Liver (tissue), 9 donors: Measurements from ENCODE around the gene ANTXR2. TPM values are rescaled to one million over a fixed set of nuclear protein-coding genes. Genes with fewer than 3 reads are reported as not detected.

ENCODE experiments used
- DNase-seq: peaks from one replicate; pipeline ENCODE4 v3.0.0-alpha.2; 2017; ENCODE audit warnings: low spot score
- H3K27ac ChIP-seq, 2 donors: one replicate each; pipeline ENCODE4 v1.7.0; 2013; ENCODE audit warnings: inconsistent platforms in 2 of 2, low read length in 2 of 2, control low read depth in 1 of 2, low read depth in 1 of 2, mild to moderate bottlenecking in 1 of 2
- H3K27me3 ChIP-seq, 4 donors: one replicate each; pipeline versions ENCODE4 v1.6.1 to v1.7.0; 2013; ENCODE audit warnings: low read length in 3 of 4, inconsistent platforms in 1 of 4, mild to moderate bottlenecking in 1 of 4, moderate library complexity in 1 of 4; ENCODE audit not compliant: control insufficient read depth in 4 of 4, insufficient read depth in 4 of 4
- H3K36me3 ChIP-seq, 4 donors: one replicate each; pipeline versions ENCODE4 v1.6.1 to v1.7.0; 2013; ENCODE audit warnings: low read length in 3 of 4, mild to moderate bottlenecking in 3 of 4, low read depth in 1 of 4, moderate library complexity in 1 of 4; ENCODE audit not compliant: control insufficient read depth in 4 of 4, insufficient read depth in 3 of 4
- H3K4me1 ChIP-seq, 4 donors: one replicate each; pipeline versions ENCODE4 v1.6.1 to v1.7.0; 2013; ENCODE audit warnings: low read length in 3 of 4, mild to moderate bottlenecking in 3 of 4, moderate library complexity in 1 of 4; ENCODE audit not compliant: control insufficient read depth in 4 of 4, insufficient read depth in 4 of 4
- H3K4me3 ChIP-seq, 3 donors: one replicate each; pipeline versions ENCODE4 v1.6.1 to v1.7.0; 2013; ENCODE audit warnings: low read length in 3 of 3, control low read depth in 1 of 3, low read depth in 1 of 3, mild to moderate bottlenecking in 1 of 3
- H3K9ac ChIP-seq, 2 donors: one replicate each; pipeline ENCODE4 v1.7.0; 2013; ENCODE audit warnings: low read length in 2 of 2, mild to moderate bottlenecking in 2 of 2, moderate library complexity in 2 of 2, control low read depth in 1 of 2, low read depth in 1 of 2
- H3K9me3 ChIP-seq, 4 donors: one replicate each; pipeline versions ENCODE4 v1.6.1 to v1.7.0; 2013; ENCODE audit warnings: low read length in 3 of 4; ENCODE audit not compliant: control insufficient read depth in 4 of 4
- CTCF ChIP-seq: fragments of 150-350 bp; IDR thresholded peaks from 2 replicates; pipeline ENCODE4 v1.5.1; 2017; ENCODE audit warnings: improper control_type of control experiment, low read depth, low read length; ENCODE audit not compliant: missing input control
- EGR1 ChIP-seq, 2 donors: IDR thresholded peaks; 2 replicates each; pipeline ENCODE4 v1.6.1; 2016 to 2018; ENCODE audit warnings: antibody characterized with exemption in 2 of 2, low read depth in 2 of 2
- FOXA1 ChIP-seq: IDR thresholded peaks from 2 replicates; pipeline ENCODE4 v1.6.1; 2016; ENCODE audit warnings: antibody characterized with exemption
- FOXA2 ChIP-seq: IDR thresholded peaks from 2 replicates; pipeline ENCODE4 v1.6.1; 2016; ENCODE audit warnings: antibody characterized with exemption
- GABPA ChIP-seq, 2 donors: IDR thresholded peaks in 1 of 2; conservative IDR thresholded peaks in 1 of 2; 2 replicates each; pipeline ENCODE4 v1.6.1; 2016; ENCODE audit warnings: antibody characterized with exemption in 2 of 2, mild to moderate bottlenecking in 1 of 2, moderate library complexity in 1 of 2
- HNF4A ChIP-seq, 2 donors: conservative IDR thresholded peaks; 2 replicates each; pipeline ENCODE4 v1.6.1; 2016; ENCODE audit warnings: antibody characterized with exemption in 2 of 2, mild to moderate bottlenecking in 2 of 2
- HNF4G ChIP-seq: IDR thresholded peaks from 2 replicates; pipeline ENCODE4 v1.6.1; 2016; ENCODE audit warnings: antibody characterized with exemption
- JUND ChIP-seq, 2 donors: IDR thresholded peaks; 2 replicates each; pipeline ENCODE4 v1.6.1; 2016; ENCODE audit warnings: antibody characterized with exemption in 2 of 2
- NR2F2 ChIP-seq: IDR thresholded peaks from 2 replicates; pipeline ENCODE4 v1.6.1; 2016; ENCODE audit warnings: antibody characterized with exemption
- RAD21 ChIP-seq, 2 donors: IDR thresholded peaks; 2 replicates each; pipeline ENCODE4 v1.6.1; 2016; ENCODE audit warnings: antibody characterized with exemption in 2 of 2, mild to moderate bottlenecking in 2 of 2
- RXRA ChIP-seq, 2 donors: IDR thresholded peaks; 2 replicates each; pipeline ENCODE4 v1.6.1; 2017 to 2018; ENCODE audit warnings: antibody characterized with exemption in 2 of 2, mild to moderate bottlenecking in 1 of 2
- SP1 ChIP-seq: IDR thresholded peaks from 2 replicates; pipeline ENCODE4 v1.6.1; 2018; ENCODE audit warnings: antibody characterized with exemption, mild to moderate bottlenecking
- TAF1 ChIP-seq: conservative IDR thresholded peaks from 2 replicates; pipeline ENCODE4 v1.6.1; 2016; ENCODE audit warnings: antibody characterized with exemption, mild to moderate bottlenecking
- YY1 ChIP-seq: IDR thresholded peaks from 2 replicates; pipeline ENCODE4 v1.6.1; 2016; ENCODE audit warnings: antibody characterized with exemption, mild to moderate bottlenecking
- WGBS: extraction: QIAGEN DNeasy Blood & Tissue Kit; methylation state at CpG from one replicate; pipeline ENCODE4 v1.1.7; 2013; 5-methylcytosine and 5-hydroxymethylcytosine counted together
- polyA plus RNA-seq, 2 donors: library from polyadenylated mRNA; stranded (reverse) in 1 of 2; unstranded in 1 of 2; fragments of 200-250 nt in 1 of 2; fragments of >200 nt in 1 of 2; fragmentation: Nextera tagmentation in 1 of 2; extraction: Ambion mirVana in 1 of 2; gene quantifications; one replicate each; pipeline versions ENCODE4 v1.2.1 to v1.2.3, GENCODE V29; 2013 to 2015
- total RNA-seq, 2 donors: library from RNA; depleted of rRNA; stranded (reverse); fragments of >200 nt; gene quantifications; one replicate each; pipeline ENCODE4 v1.2.3, GENCODE V29; 2014
- TF ChIP-seq, protein P1 (sequence below): IDR thresholded peaks from 2 replicates; pipeline ENCODE4 v1.6.1; 2016; ENCODE audit warnings: antibody characterized with exemption
- TF ChIP-seq, protein P2 (sequence below): IDR thresholded peaks from 2 replicates; pipeline ENCODE4 v1.6.1; 2016; ENCODE audit warnings: antibody characterized with exemption, mild to moderate bottlenecking
- TF ChIP-seq, protein P3 (sequence below): IDR thresholded peaks from 2 replicates; pipeline ENCODE4 v1.6.1; 2016; ENCODE audit warnings: antibody characterized with exemption
- TF ChIP-seq, protein P4 (sequence below): IDR thresholded peaks from 2 replicates; pipeline ENCODE4 v1.6.1; 2016; ENCODE audit warnings: antibody characterized with exemption
- donor health status: healthy.
- donor health status: healthy.
- donor health status: healthy.
- donor health status: healthy.
- donor health status: healthy.

Gene ANTXR2
- total and polyA plus RNA-seq, 4 donors: 16.1 to 30.5 (median 21.3) TPM

GRCh38 chr4:79913581-79913980 lies 159.4 kb downstream of the ANTXR2 start:
- H3K4me3 ChIP-seq: no peak overlapping the region
- no peak for DNase-seq
- H3K27me3 ChIP-seq: no peaks in the 10 kb centered on the region
- H3K36me3 ChIP-seq: no peaks in the 10 kb centered on the region
- no peak overlapping the region for H3K27ac ChIP-seq
- H3K4me1 ChIP-seq: no peaks in the 10 kb centered on the region
- H3K9ac ChIP-seq: no peak overlapping the region
- 48% methylated on average over 1 of the region's 1 CpG for whole genome bisulfite sequencing
- no peaks in the 10 kb centered on the region for H3K9me3 ChIP-seq
- TF ChIP-seq TAF1 (no peak), JUND (IDR thresholded peaks at IDR 0.05) (no peak), GABPA (IDR thresholded peaks at IDR 0.05 in 1 of 2, conservative IDR thresholded peaks at IDR 0.05 in 1 of 2) (no peak), SP1 (no peak), RAD21 (IDR thresholded peaks at IDR 0.05) (no peak), HNF4A (conservative IDR thresholded peaks at IDR 0.05) (no peak), FOXA1 (no peak), YY1 (no peak), FOXA2 (no peak), EGR1 (IDR thresholded peaks at IDR 0.05; ENCODE audit: low read depth in 2 of 2) (no peak)
- TF ChIP-seq, protein P1, sequence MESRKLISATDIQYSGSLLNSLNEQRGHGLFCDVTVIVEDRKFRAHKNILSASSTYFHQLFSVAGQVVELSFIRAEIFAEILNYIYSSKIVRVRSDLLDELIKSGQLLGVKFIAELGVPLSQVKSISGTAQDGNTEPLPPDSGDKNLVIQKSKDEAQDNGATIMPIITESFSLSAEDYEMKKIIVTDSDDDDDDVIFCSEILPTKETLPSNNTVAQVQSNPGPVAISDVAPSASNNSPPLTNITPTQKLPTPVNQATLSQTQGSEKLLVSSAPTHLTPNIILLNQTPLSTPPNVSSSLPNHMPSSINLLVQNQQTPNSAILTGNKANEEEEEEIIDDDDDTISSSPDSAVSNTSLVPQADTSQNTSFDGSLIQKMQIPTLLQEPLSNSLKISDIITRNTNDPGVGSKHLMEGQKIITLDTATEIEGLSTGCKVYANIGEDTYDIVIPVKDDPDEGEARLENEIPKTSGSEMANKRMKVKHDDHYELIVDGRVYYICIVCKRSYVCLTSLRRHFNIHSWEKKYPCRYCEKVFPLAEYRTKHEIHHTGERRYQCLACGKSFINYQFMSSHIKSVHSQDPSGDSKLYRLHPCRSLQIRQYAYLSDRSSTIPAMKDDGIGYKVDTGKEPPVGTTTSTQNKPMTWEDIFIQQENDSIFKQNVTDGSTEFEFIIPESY: no peak

DNA sequence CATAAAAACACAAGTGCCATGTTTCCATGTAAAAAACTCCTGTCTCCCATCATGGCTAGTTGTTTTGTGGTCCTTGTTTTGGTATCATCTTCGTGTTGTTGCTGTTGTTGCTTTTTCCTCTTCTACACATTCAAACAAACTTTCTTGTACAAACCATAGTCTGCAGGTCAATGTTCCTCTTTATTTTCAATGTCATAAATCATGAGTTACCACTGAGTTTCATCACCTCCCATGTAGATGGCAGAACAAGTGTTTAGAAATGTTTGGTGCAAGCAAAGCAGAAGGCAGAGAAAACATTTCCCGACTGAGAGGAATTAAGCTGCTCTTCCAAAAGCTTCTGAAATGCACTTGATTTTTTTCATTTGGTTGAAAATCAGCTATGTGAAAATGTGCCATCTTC lies 166.0 kb downstream of the ANTXR2 start:
- Histone ChIP-seq H3K27ac (no peak overlapping the region), H3K27me3 (no peaks in the 10 kb centered on the region), H3K9ac (no peak overlapping the region), H3K9me3 (no peaks in the 10 kb centered on the region), H3K4me3 (no peak overlapping the region), H3K36me3 (peaks cover 0 to 21% (median 17%) of the 10 kb centered on the region in 4 donors), H3K4me1 (no peaks in the 10 kb centered on the region)
- DNase-seq: no peak
- TF ChIP-seq RXRA (IDR thresholded peaks at IDR 0.05) (no peak), RAD21 (IDR thresholded peaks at IDR 0.05) (no peak), NR2F2 (no peak), HNF4A (conservative IDR thresholded peaks at IDR 0.05) (no peak)
- WGBS: 95% methylated on average over 2 of the region's 2 CpGs

DNA sequence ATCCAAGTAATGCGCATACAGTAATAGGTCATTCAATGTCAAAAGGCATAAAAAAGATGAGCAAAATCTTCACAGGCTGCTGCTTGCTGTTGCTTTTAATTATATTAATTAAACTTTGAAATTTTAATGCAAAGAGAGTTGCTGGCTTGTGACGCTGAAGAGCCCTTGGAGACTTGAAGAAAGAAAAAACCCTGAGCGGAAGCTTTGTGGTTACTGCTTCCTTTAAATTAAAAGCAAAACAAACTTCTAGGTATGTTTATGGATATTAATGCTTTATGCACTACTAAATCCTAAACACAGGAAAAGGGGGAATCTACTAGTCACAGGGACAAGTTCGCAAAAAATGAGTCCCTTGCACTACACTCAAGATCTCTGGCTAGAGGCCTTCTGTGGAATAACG lies 166.7 kb downstream of the ANTXR2 start:
- H3K4me3 ChIP-seq: no peak overlapping the region
- WGBS: 93% methylated on average over 5 of the region's 5 CpGs
- no peaks in the 10 kb centered on the region for H3K4me1 ChIP-seq
- TF ChIP-seq RXRA (IDR thresholded peaks at IDR 0.05): no peak
- TF ChIP-seq FOXA2: no peak
- TF ChIP-seq, protein P2, sequence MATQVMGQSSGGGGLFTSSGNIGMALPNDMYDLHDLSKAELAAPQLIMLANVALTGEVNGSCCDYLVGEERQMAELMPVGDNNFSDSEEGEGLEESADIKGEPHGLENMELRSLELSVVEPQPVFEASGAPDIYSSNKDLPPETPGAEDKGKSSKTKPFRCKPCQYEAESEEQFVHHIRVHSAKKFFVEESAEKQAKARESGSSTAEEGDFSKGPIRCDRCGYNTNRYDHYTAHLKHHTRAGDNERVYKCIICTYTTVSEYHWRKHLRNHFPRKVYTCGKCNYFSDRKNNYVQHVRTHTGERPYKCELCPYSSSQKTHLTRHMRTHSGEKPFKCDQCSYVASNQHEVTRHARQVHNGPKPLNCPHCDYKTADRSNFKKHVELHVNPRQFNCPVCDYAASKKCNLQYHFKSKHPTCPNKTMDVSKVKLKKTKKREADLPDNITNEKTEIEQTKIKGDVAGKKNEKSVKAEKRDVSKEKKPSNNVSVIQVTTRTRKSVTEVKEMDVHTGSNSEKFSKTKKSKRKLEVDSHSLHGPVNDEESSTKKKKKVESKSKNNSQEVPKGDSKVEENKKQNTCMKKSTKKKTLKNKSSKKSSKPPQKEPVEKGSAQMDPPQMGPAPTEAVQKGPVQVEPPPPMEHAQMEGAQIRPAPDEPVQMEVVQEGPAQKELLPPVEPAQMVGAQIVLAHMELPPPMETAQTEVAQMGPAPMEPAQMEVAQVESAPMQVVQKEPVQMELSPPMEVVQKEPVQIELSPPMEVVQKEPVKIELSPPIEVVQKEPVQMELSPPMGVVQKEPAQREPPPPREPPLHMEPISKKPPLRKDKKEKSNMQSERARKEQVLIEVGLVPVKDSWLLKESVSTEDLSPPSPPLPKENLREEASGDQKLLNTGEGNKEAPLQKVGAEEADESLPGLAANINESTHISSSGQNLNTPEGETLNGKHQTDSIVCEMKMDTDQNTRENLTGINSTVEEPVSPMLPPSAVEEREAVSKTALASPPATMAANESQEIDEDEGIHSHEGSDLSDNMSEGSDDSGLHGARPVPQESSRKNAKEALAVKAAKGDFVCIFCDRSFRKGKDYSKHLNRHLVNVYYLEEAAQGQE: no peak
- no peak for TF ChIP-seq HNF4A (conservative IDR thresholded peaks at IDR 0.05)
- no peak for TF ChIP-seq EGR1 (IDR thresholded peaks at IDR 0.05; ENCODE audit: low read depth in 2 of 2)
- TF ChIP-seq HNF4G: no peak
- TF ChIP-seq JUND (IDR thresholded peaks at IDR 0.05): no peak
- no peak for TF ChIP-seq GABPA (IDR thresholded peaks at IDR 0.05 in 1 of 2, conservative IDR thresholded peaks at IDR 0.05 in 1 of 2)
- no peak for TF ChIP-seq FOXA1
- TF ChIP-seq SP1: no peak
- TF ChIP-seq RAD21 (IDR thresholded peaks at IDR 0.05): no peak
- no peak for TF ChIP-seq CTCF
- no peak for TF ChIP-seq TAF1
- no peak for TF ChIP-seq YY1
- TF ChIP-seq, protein P3, sequence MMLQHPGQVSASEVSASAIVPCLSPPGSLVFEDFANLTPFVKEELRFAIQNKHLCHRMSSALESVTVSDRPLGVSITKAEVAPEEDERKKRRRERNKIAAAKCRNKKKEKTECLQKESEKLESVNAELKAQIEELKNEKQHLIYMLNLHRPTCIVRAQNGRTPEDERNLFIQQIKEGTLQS: no peak
- TF ChIP-seq, protein P4, sequence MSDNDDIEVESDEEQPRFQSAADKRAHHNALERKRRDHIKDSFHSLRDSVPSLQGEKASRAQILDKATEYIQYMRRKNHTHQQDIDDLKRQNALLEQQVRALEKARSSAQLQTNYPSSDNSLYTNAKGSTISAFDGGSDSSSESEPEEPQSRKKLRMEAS: no peak
- TF ChIP-seq, protein P1: no peak
- no peak for TF ChIP-seq NR2F2
- H3K27me3 ChIP-seq: no peaks in the 10 kb centered on the region
- peaks cover 0 to 21% (median 17%) of the 10 kb centered on the region in 4 donors for H3K36me3 ChIP-seq
- H3K9ac ChIP-seq: no peak overlapping the region
- no peak for DNase-seq
- no peak overlapping the region for H3K27ac ChIP-seq
- no peaks in the 10 kb centered on the region for H3K9me3 ChIP-seq
